ENCODE results near the gene LYPD5. TPM values are rescaled to one million over a fixed set of nuclear protein-coding genes. Genes with fewer than 3 reads are reported as not detected.

Gene LYPD5
- total RNA-seq, 1 experiment from 2014 or later: 2.9 TPM

- no peaks in the 10 kb centered on the region for H4K20me1 ChIP-seq (ENCODE audit: insufficient read depth)
- BruUV-seq (replicated peaks): no TSS peak
- H3K9me2 ChIP-seq (ENCODE audit: insufficient read depth): no peaks in the 10 kb centered on the region
- no peak for DNase-seq
- H3K36me3 ChIP-seq (ENCODE audit: low read depth): peaks cover 56% of the 10 kb centered on the region
- ChIA-PET POLR2A (ENCODE audit: unreplicated experiment) (interaction anchor here (0.6 kb wide), 1 partner anchor 1217 kb away, joined by 9 read pairs; no protein-coding TSS in a partner anchor), CTCF (interaction anchor here (0.7 kb wide), 1 partner anchor 539 kb away, joined by 5 read pairs; no protein-coding TSS in a partner anchor)
- peaks cover 79% of the 10 kb centered on the region for H3K9me3 ChIP-seq (ENCODE audit: insufficient read depth, low read depth)
- H3K79me2 ChIP-seq (ENCODE audit: low read depth): no peaks in the 10 kb centered on the region
- H3K4me3 ChIP-seq: 0 out of 2 replicates have a peak overlapping the region, but pooled peaks have one; percentile 11
- no peak overlapping the region for H2AFZ ChIP-seq
- TF ChIP-seq EZH2 (IDR thresholded peaks at IDR 0.05; ENCODE audit: low read depth): no peak
- TF ChIP-seq CTCF (conservative IDR thresholded peaks at IDR 0.05): no peak
- intact Hi-C loops (cut with micrococcal nuclease; ENCODE audit: unreplicated experiment): no loop called here
- H3F3A ChIP-seq (ENCODE audit: insufficient read depth, low read depth): no peaks in the 10 kb centered on the region
- no peak overlapping the region for H3K4me2 ChIP-seq
- H3K27me3 ChIP-seq (ENCODE audit: insufficient read depth, low read depth): no peaks in the 10 kb centered on the region
- no peaks in the 10 kb centered on the region for H3K4me1 ChIP-seq (replicated peaks; ENCODE audit: insufficient read depth)
- no peak overlapping the region for H3K27ac ChIP-seq
Observed at GRCh38 chr19:43847246-43847645, 45.0 kb upstream of the LYPD5 start.

- Histone ChIP-seq H3F3A (ENCODE audit: insufficient read depth, low read depth) (no peaks in the 10 kb centered on the region; the same call in 1 of the 2 replicates), H4K20me1 (ENCODE audit: insufficient read depth) (no peaks in the 10 kb centered on the region), H3K4me3 (no peak overlapping the region), H3K9me2 (ENCODE audit: insufficient read depth) (no peaks in the 10 kb centered on the region), H3K4me2 (no peak overlapping the region), H3K36me3 (ENCODE audit: low read depth) (peaks cover 86% of the 10 kb centered on the region), H3K9me3 (ENCODE audit: insufficient read depth, low read depth) (peaks cover 73% of the 10 kb centered on the region), H3K27ac (no peak overlapping the region), H3K79me2 (ENCODE audit: low read depth) (no peaks in the 10 kb centered on the region), H2AFZ (no peak overlapping the region), H3K4me1 (replicated peaks; ENCODE audit: insufficient read depth) (no peaks in the 10 kb centered on the region), H3K27me3 (ENCODE audit: insufficient read depth, low read depth) (no peaks in the 10 kb centered on the region)
- TF ChIP-seq CTCF (conservative IDR thresholded peaks at IDR 0.05) (no peak), EZH2 (IDR thresholded peaks at IDR 0.05; ENCODE audit: low read depth) (no peak)
- no TSS peak for BruUV-seq (replicated peaks)
- no peak for DNase-seq
- intact Hi-C loops (cut with micrococcal nuclease; ENCODE audit: unreplicated experiment): no loop called here
- CTCF ChIA-PET: no interaction called here
- POLR2A ChIA-PET (ENCODE audit: unreplicated experiment): no interaction called here
Observed at GRCh38 chr19:43842007-43842406, 39.8 kb upstream of the LYPD5 start.

GRCh38 chr19:43839139-43839538 is 36.9 kb upstream of the LYPD5 start:
- intact Hi-C loops (cut with micrococcal nuclease; ENCODE audit: unreplicated experiment): no loop called here
- H3K27ac ChIP-seq: no peak overlapping the region
- H3K4me1 ChIP-seq (replicated peaks; ENCODE audit: insufficient read depth): no peaks in the 10 kb centered on the region
- no peaks in the 10 kb centered on the region for H3K9me2 ChIP-seq (ENCODE audit: insufficient read depth)
- H4K20me1 ChIP-seq (ENCODE audit: insufficient read depth): no peaks in the 10 kb centered on the region
- peaks cover 90% of the 10 kb centered on the region for H3K36me3 ChIP-seq (ENCODE audit: low read depth)
- H3K27me3 ChIP-seq (ENCODE audit: insufficient read depth, low read depth): no peaks in the 10 kb centered on the region
- H3K4me3 ChIP-seq: no peak overlapping the region; the same call in 1 of the 2 replicates
- TF ChIP-seq EZH2 (IDR thresholded peaks at IDR 0.05; ENCODE audit: low read depth) (no peak), CTCF (conservative IDR thresholded peaks at IDR 0.05) (no peak)
- DNase-seq: no peak
- no peaks in the 10 kb centered on the region for H3K79me2 ChIP-seq (ENCODE audit: low read depth)
- H3K4me2 ChIP-seq: no peak overlapping the region
- ChIA-PET CTCF (no interaction called here), POLR2A (ENCODE audit: unreplicated experiment) (interaction anchor here (0.5 kb wide), 1 partner anchor 24 kb away, joined by 6 read pairs; no protein-coding TSS in a partner anchor)
- no peaks in the 10 kb centered on the region; the same call in 1 of the 2 replicates for H3F3A ChIP-seq (ENCODE audit: insufficient read depth, low read depth)
- no peak overlapping the region for H2AFZ ChIP-seq
- peaks cover 58% of the 10 kb centered on the region for H3K9me3 ChIP-seq (ENCODE audit: insufficient read depth, low read depth)
- BruUV-seq (replicated peaks): no TSS peak
